DMS153 treated with DMSO at 0.1 percent for 48 hours (cell line): ENCODE measurements around the gene PCDHGA12.

Experiments
- DNase-seq: peaks from one replicate; lab custom pipeline; 2025; ENCODE audit not compliant: unreplicated experiment; lab: John Stamatoyannopoulos, UW

Gene PCDHGA12

GRCh38 chr5:141439411-141440141 lies 9.3 kb downstream of the PCDHGA12 start:
- no peak for DNase-seq

GRCh38 chr5:141440341-141440740 lies 10.0 kb downstream of the PCDHGA12 start:
- DNase-seq, result no peak

- DNase-seq, result no peak
Measured at GRCh38 chr5:141441571-141442170, 11.4 kb downstream of the PCDHGA12 start.

GRCh38 chr5:141465351-141465750 lies 35.0 kb downstream of the PCDHGA12 start:
- DNase-seq, result no peak

- DNase-seq, result peak; percentile 3
Measured at GRCh38 chr5:141475625-141476131, 45.4 kb downstream of the PCDHGA12 start, which contains the start of gene PCDHGC3. Gene PCDHGC3, plus strand, starts transcription at chr5:141475966. Its CDS starts 151 bp downstream, at chr5:141476117.

- peak; percentile 1 for DNase-seq
Measured at GRCh38 chr5:141476132-141476911, 46.0 kb downstream of the PCDHGA12 start.

GRCh38 chr5:141477044-141477575 lies 46.8 kb downstream of the PCDHGA12 start:
- DNase-seq, result no peak

- DNase-seq, result no peak
Measured at GRCh38 chr5:141477815-141478214, 47.5 kb downstream of the PCDHGA12 start.

GRCh38 chr5:141478321-141478945 lies 48.1 kb downstream of the PCDHGA12 start:
- peak; percentile 30 for DNase-seq

- DNase-seq, result no peak
Measured at GRCh38 chr5:141479776-141480175, 49.5 kb downstream of the PCDHGA12 start.
